ENCODE results near the gene IFI6. TPM values are rescaled to one million over a fixed set of nuclear protein-coding genes. Genes with fewer than 3 reads are reported as not detected.

The IFI6 gene
- total and polyA plus RNA-seq, 2 of the 13 experiments (the other 11 are each of a cell fraction or from before 2014, with no cell fraction given) = 12.9 to 13.2 TPM

DNA sequence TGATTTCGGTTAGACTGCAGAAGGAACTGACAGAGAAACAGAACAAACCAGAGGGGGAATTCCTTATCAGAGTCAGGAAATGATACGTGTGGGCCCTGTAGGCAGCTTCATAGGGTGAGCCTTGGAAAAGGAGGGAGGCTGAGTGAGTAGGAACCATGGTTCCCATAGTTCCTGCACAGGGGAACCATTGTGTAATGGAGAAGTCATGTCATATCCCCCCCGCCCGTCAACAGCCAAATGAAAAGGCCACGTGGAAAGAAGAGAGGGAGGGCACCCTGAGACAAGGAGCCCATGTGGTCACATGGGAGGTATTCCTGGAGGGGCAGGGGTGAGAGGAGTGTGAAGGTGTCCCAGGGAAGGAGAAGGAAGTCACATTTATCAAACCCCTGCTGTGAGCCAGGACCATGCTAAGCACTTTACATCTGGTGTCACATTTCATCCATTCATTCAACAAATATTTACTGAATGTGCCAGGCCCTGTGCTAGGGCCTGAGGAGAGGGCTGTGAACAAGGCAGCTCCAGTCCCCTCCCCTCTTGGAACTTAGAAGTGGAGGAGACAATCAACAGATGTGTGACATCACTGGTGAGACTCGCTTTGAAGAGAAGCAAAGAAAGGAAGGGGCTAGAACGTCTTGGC lies 21.3 kb downstream of the IFI6 start (continued):
- TF ChIP-seq ZNF704 (CRISPR knock-in tag; IDR thresholded peaks at IDR 0.05; ENCODE audit: borderline replicate concordance) (no peak), ZFP91 (CRISPR knock-in tag; IDR thresholded peaks at IDR 0.05; ENCODE audit: borderline replicate concordance) (no peak)

DNA sequence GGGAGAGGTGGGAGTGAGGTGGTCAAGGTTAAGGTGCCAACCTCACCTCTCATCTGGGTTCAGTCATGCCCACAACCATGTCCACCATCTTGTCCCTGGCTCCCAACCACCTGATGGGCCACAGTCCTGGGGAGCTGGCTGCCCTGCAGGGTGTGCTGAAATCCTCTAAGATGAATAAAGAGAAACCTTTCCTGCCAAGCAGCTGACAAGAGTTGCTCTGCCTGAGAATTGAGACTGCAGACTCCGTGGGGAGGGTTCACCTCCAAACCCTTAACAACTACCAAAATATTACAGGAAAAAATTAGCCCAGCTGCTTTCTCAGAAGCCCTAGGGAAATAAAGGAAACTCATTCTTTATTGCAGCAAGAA lies 21.8 kb downstream of the IFI6 start:
- H3K4me1 ChIP-seq (ENCODE audit: insufficient read depth, low read length) = peaks cover 23% of the 10 kb centered on the region
- no peaks in the 10 kb centered on the region for H4K20me1 ChIP-seq (ENCODE audit: insufficient read depth, low read length)
- in situ Hi-C loops (cut with HindIII; ENCODE audit: extremely low pct_ligation_motif_present, low pct_unique_long_range_greater_than_20kb) = no loop called here
- ChIA-PET POLR2A (no interaction called here), CTCF (ENCODE audit: low intra/inter-chr PET ratio, low total read pairs) (no interaction called here)
- no peaks in the 10 kb centered on the region for H3K36me3 ChIP-seq (replicated peaks in 1 of 2; ENCODE audit: control insufficient read depth in 1 of 2, insufficient read depth in 2 of 2, low read length in 2 of 2)
- H3K27ac ChIP-seq (ENCODE audit: extremely low read length, insufficient read depth, low read length) = no peak overlapping the region
- intact Hi-C loops (cut with micrococcal nuclease; ENCODE audit: unreplicated experiment) = no loop called here
- H3K4me2 ChIP-seq (ENCODE audit: low read depth, low read length) = peak overlapping the region; percentile 63; the same call in 1 of the 2 replicates
- no peak overlapping the region for H2AFZ ChIP-seq (ENCODE audit: low read length)
- DNase-seq (ENCODE audit: low spot score) (no peak), FAIRE-seq (no peak), ATAC-seq (no peak)
- H3K4me3 ChIP-seq (replicated peaks in 1 of 3; ENCODE audit: insufficient read depth in 1 of 3, low read depth in 2 of 3, low read length in 3 of 3) = no peak overlapping the region
- WGBS (ENCODE audit: low lambda C conversion rate) = 31% methylated on average over 1 of the region's 1 CpG
- no TSS peak for BruUV-seq (replicated peaks)
- no peak overlapping the region for H3K9ac ChIP-seq (ENCODE audit: insufficient read depth, low read depth, low read length)
- no peaks in the 10 kb centered on the region for H3K9me3 ChIP-seq (ENCODE audit: low read length)
- peaks cover 1 to 10% of the 10 kb centered on the region in 2 experiments; a peak in 1 of 5 replicates for H3K27me3 ChIP-seq (ENCODE audit: control insufficient read depth in 1 of 2, insufficient read depth in 2 of 2, low read length in 2 of 2)
- H3K79me2 ChIP-seq (ENCODE audit: insufficient read depth, low read length) = no peaks in the 10 kb centered on the region
- TF ChIP-seq ZSCAN22 (CRISPR knock-in tag; IDR thresholded peaks at IDR 0.05) (no peak), CEBPB (IDR thresholded peaks at IDR 0.05; ENCODE audit: borderline replicate concordance, low read depth, low read length) (no peak), STAT6 (CRISPR knock-in tag; IDR thresholded peaks at IDR 0.05; ENCODE audit: borderline replicate concordance) (no peak), ZNF256 (CRISPR knock-in tag; conservative IDR thresholded peaks at IDR 0.05) (no peak), RFX5 (IDR thresholded peaks at IDR 0.05; ENCODE audit: low read depth, low read length) (no peak), HNF1A (IDR thresholded peaks at IDR 0.05; ENCODE audit: low read depth) (no peak), HNF1A (CRISPR knock-in tag; IDR thresholded peaks at IDR 0.05; ENCODE audit: borderline replicate concordance) (no peak), HNF4G (IDR thresholded peaks at IDR 0.05; ENCODE audit: borderline replicate concordance, low read depth, low read length) (no peak), HNF4G (CRISPR knock-in tag; IDR thresholded peaks at IDR 0.05; ENCODE audit: borderline replicate concordance, low read depth) (no peak)
